Measurements from ENCODE around the gene GABRR3.

The GABRR3 gene

GRCh38 chr3:98034036-98034435 lies 1.1 kb downstream of the GABRR3 start:
- no peak for TF ChIP-seq CTCF (IDR thresholded peaks at IDR 0.05; ENCODE audit: insufficient read depth, low read depth, low read length, missing control alignments)
- no peak for DNase-seq (ENCODE audit: low read depth)
- no peak overlapping the region for H3K4me3 ChIP-seq (ENCODE audit: low read depth, low read length)

GRCh38 chr3:98032904-98033303 lies 2.2 kb downstream of the GABRR3 start:
- H3K4me3 ChIP-seq (ENCODE audit: low read depth, low read length) = no peak overlapping the region
- DNase-seq (ENCODE audit: low read depth) = no peak
- no peak for TF ChIP-seq CTCF (IDR thresholded peaks at IDR 0.05; ENCODE audit: insufficient read depth, low read depth, low read length, missing control alignments)

DNA sequence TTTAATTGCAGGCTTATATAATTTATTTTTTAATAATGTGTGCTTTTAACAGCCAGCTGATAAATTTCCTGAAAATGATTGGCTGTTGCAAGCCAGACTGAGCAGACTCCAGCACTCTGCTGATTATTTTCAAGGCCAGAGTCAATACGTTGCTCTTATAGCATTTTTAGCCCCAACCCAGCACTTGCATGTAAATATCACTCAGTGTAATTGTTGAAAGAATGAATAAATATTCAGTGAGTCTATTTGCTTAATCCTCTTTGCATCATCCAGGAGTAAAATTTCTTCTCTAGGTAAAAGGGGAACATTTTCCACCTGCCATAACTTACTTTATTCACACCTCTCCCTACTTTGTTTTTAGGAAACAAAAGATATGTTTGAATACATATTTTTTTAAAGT lies 2.9 kb downstream of the GABRR3 start:
- H3K4me3 ChIP-seq (ENCODE audit: low read depth, low read length) = no peak overlapping the region
- TF ChIP-seq CTCF (IDR thresholded peaks at IDR 0.05; ENCODE audit: insufficient read depth, low read depth, low read length, missing control alignments) = no peak
- DNase-seq (ENCODE audit: low read depth) = no peak

GRCh38 chr3:98029083-98029482 lies 6.0 kb downstream of the GABRR3 start:
- H3K4me3 ChIP-seq (ENCODE audit: low read depth, low read length) = no peak overlapping the region
- no peak for TF ChIP-seq CTCF (IDR thresholded peaks at IDR 0.05; ENCODE audit: insufficient read depth, low read depth, low read length, missing control alignments)
- DNase-seq (ENCODE audit: low read depth) = no peak

DNA sequence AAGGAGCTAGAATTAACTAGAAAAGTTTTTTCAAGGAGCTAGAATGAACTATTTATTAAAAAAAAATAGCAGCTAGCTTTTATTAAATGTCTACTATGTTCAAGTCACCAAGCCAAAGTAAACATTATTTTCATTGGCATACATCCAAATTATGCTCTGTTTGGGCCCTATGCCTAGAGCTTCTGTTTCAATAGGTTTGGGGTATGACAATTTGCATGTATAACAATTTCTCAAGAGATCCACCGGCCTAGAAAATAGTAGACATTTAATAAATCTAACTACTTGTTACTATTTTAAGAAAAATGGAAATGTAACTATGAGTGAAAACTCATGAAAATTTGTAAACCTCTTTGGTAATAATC lies 8.0 kb downstream of the GABRR3 start:
- DNase-seq (ENCODE audit: low read depth) = no peak
- H3K4me3 ChIP-seq (ENCODE audit: low read depth, low read length) = no peak overlapping the region
- TF ChIP-seq CTCF (IDR thresholded peaks at IDR 0.05; ENCODE audit: insufficient read depth, low read depth, low read length, missing control alignments) = no peak

- no peak for DNase-seq (ENCODE audit: low read depth)
- no peak for TF ChIP-seq CTCF (IDR thresholded peaks at IDR 0.05; ENCODE audit: insufficient read depth, low read depth, low read length, missing control alignments)
- H3K4me3 ChIP-seq (ENCODE audit: low read depth, low read length) = no peak overlapping the region
These were observed 8.6 kb downstream of the GABRR3 start for GRCh38 chr3:98026425-98027084.

GRCh38 chr3:98025392-98025945 lies 9.6 kb downstream of the GABRR3 start:
- H3K4me3 ChIP-seq (ENCODE audit: low read depth, low read length) = no peak overlapping the region
- TF ChIP-seq CTCF (IDR thresholded peaks at IDR 0.05; ENCODE audit: insufficient read depth, low read depth, low read length, missing control alignments) = no peak
- DNase-seq (ENCODE audit: low read depth) = no peak
